Activated CD4-positive, alpha-beta T cell treated with anti-CD3 and anti-CD28 coated beads for 36 hours (primary cell): Measurements from ENCODE around the gene FXYD6. TPM values are rescaled to one million over a fixed set of nuclear protein-coding genes. Genes with fewer than 3 reads are reported as not detected.
"Not testable (repeated sequence)": the region's sequence is repeated elsewhere in the genome, so short reads cannot be mapped to it uniquely, and the experiment has no call there.

ENCODE experiments used
- ATAC-seq: fragments of 200-7000 bp; cut with Tn5 transposase; one replicate; pipeline ENCODE4 v1.10.0; 2021; ENCODE audit warnings: mild to moderate bottlenecking, moderate library complexity
- CTCF ChIA-PET: fragments of 350-600 bp; sonication (Branson Sonifier 250); formaldehyde crosslinking; loops from one replicate; lab custom pipeline; 2021; ENCODE audit warnings: antibody characterized with exemption; lab: Charles Lee
- POLR2A ChIA-PET: fragments of 350-600 bp; sonication (Branson Sonifier 250); formaldehyde crosslinking; loops from one replicate; lab custom pipeline; 2021; ENCODE audit warnings: antibody characterized with exemption, inconsistent platforms; lab: Charles Lee
- DNase-seq: peaks from one replicate; pipeline ENCODE4 v3.0.0-alpha.2; 2020
- H3K27ac Mint-ChIP-seq: one replicate; pipeline ENCODE4 v1.8.0; 2021; ENCODE audit warnings: mixed read lengths
- H3K27me3 Mint-ChIP-seq: one replicate; pipeline ENCODE4 v1.8.0; 2021; ENCODE audit warnings: mixed read lengths
- H3K36me3 Mint-ChIP-seq: one replicate; pipeline ENCODE4 v1.8.0; 2021; ENCODE audit warnings: low read depth, mixed read lengths
- H3K4me1 Mint-ChIP-seq: one replicate; pipeline ENCODE4 v1.8.0; 2021; ENCODE audit warnings: mixed read lengths
- H3K4me3 Mint-ChIP-seq: one replicate; pipeline ENCODE4 v1.8.0; 2021; ENCODE audit warnings: mild to moderate bottlenecking, moderate library complexity, mixed read lengths
- H3K9me3 Mint-ChIP-seq: one replicate; pipeline ENCODE4 v1.8.0; 2021; ENCODE audit warnings: low read depth, mixed read lengths
- intact Hi-C, 2 experiments: fragments of 100-400 bp; cut with DNase I in 1 of 2; cut with micrococcal nuclease in 1 of 2; formaldehyde crosslinking; loops; one replicate each; pipeline versions ENCODE4 v1.14.2 to v1.15.1; 2022 to 2024; cut with DNase I, micrococcal nuclease
- total RNA-seq, 2 experiments: library from RNA; stranded (reverse); gene quantifications; one replicate each; pipeline ENCODE4 v1.2.3, GENCODE V29; 2021

FXYD6 gene, protein sequence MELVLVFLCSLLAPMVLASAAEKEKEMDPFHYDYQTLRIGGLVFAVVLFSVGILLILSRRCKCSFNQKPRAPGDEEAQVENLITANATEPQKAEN
- total RNA-seq = under 1 TPM; 0.46 to 0.47 TPM

DNA sequence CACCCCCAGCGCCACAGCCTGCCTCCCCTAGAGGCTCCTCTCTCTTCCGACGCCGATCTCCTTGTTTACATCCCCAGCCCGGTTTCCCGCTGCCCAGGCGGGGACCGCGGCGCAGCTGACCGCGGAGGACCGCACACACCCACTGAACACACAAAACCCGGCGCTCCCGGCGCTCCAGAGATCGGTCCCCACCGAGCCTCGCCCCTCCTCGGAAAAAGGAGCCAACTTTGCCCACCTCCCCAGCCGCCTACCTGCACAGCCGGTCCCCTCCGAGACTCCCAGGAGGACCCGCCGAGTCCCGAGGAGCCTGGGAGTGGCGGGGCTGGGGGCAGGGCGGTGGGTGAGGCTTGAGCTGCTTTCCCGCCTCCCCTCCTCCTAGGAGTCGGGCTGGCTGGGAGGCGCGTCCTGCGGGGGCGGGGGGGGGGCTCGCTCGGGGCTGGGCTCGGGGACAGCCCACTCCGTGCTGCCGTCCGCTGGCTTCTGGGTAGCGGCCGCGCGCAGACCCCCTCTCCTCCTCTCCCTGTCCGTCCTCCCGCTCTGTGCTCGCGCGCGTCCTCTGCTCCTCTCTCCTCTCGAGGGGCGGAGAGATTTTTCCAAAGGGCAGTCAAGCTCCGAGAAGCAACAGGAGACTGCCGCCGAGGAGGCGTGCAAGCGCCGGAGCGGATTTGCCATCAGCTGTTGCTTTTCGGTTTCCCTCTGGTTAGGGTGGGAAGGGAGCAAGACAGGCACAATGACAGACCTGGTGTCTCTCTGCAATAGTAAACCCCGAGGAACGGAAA, at the start of gene FXYD6:
FXYD6 (minus strand) TSS at position 318 of the 779 bp plus-strand sequence. CDS start 33,882 bp downstream, outside the sequence.
- CTCF ChIA-PET = interaction anchor here (0.6 to 1.6 kb wide), 9 partner anchors 10 to 1040 kb away, joined by 3 to 8 read pairs (median 3); no protein-coding TSS in a partner anchor
- peak within 1 kb of the TSS; percentile 69 for H3K4me3 Mint-ChIP-seq
- H3K27ac Mint-ChIP-seq = peak within 1 kb of the TSS; percentile 26
- DNase-seq (peak; percentile 24), ATAC-seq (no peak)
- intact Hi-C loops = no loop called here
- H3K36me3 Mint-ChIP-seq = no peaks in the 10 kb centered on the region
- peaks cover 47% of the 10 kb centered on the region for H3K27me3 Mint-ChIP-seq
- POLR2A ChIA-PET = no interaction called here
- H3K4me1 Mint-ChIP-seq = peaks cover 30% of the 10 kb centered on the region
- H3K9me3 Mint-ChIP-seq = no peaks in the 10 kb centered on the region

DNA sequence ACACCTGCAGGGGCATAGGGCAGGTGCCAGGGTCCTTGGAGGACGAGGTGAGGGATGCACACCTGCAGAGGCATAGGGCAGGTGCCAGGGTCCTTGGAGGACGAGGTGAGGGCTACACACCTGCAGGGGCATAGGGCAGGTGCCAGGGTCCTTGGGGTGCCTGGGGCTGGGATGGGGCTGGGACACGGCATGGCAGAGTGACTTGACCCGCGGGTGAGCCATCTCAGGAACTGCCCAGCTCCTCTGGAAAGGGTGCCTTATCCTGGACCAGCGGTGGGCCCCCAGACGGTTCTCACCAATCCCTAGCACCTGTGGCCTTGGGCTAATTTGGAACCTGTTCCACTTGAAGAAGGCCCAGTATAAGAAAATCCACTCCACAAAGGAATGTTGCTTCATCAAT, 49.7 kb upstream of the FXYD6 start:
- intact Hi-C loops, H3K4me3 Mint-ChIP-seq, H3K27me3 Mint-ChIP-seq, H3K36me3 Mint-ChIP-seq, DNase-seq, POLR2A ChIA-PET, H3K9me3 Mint-ChIP-seq, ATAC-seq, H3K27ac Mint-ChIP-seq: not testable (repeated sequence)
- CTCF ChIA-PET = interaction anchor here (0.5 to 0.6 kb wide), 2 partner anchors 14 to 773 kb away, joined by 3 to 4 read pairs; no protein-coding TSS in a partner anchor
- H3K4me1 Mint-ChIP-seq = peaks cover 32% of the 10 kb centered on the region

DNA sequence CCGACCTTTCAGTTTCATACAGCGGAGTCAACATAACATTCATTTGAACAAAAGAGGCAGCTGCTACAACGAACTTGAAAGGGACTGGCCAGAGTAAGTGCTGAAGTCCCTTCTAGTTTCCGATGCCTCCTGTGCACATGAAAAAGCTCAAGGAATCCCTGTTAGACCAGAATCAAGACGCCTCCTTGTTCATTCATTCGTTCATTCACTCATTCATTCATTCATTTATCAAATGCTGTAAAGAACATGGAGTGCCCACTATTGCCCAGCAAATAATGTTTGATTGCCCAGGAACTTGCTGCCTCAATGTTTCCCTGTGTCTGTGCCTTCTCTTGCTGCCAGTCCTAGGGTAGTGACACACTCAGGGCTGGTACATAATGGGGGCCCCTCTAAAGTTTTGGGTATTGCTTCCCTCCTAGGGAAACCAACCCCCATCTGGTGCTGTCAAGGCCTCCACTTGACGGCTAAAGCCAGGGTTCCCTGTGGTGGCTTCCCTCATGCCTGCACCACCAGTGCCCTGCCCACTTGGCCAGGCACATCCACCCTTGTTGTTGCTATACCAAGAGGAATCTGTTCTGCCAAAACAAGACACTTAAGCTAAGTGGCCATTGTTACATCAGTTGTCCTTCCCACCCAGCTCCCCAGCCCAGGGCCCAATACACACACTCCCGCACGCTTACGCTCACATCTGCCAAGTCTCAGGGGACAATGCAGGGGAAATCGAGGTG, 48.9 kb upstream of the FXYD6 start:
- Mint-ChIP-seq H3K9me3 (no peaks in the 10 kb centered on the region), H3K27me3 (no peaks in the 10 kb centered on the region), H3K36me3 (no peaks in the 10 kb centered on the region), H3K27ac (no peak overlapping the region), H3K4me1 (peaks cover 24% of the 10 kb centered on the region), H3K4me3 (no peak overlapping the region)
- intact Hi-C loops = no loop called here
- ATAC-seq (no peak), DNase-seq (no peak)
- POLR2A ChIA-PET = no interaction called here
- CTCF ChIA-PET = interaction anchor here (0.6 to 2.6 kb wide), 3 partner anchors 21 to 774 kb away, joined by 3 to 6 read pairs (median 4); no protein-coding TSS in a partner anchor

DNA sequence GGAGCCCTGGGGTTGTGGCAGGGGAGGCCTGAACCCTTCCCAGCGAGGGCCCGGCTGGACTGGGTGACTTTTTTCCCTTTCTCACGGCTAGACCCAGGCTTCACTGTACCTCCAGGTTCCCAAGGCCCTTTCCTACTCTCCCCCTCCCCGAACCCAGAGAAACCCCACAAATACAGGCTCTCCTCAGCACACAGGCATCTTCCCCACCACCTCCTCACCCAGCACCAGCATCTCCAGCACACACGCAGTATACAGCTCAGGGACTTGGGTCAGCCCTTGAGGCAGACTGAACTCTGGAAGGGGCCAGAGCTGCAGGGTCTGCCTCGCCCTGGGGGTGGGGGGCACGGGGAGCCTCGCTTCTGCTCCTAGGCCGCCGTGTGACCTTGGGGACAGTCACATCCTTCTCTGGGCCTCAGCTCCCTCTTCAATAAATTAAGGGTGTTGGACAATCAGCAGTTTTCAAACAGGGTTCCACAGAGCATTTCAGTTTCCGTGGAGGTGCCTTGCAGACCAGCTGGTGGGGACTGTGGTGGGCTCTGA, 48.2 kb upstream of the FXYD6 start:
- Mint-ChIP-seq H3K27me3 (no peaks in the 10 kb centered on the region), H3K4me1 (peaks cover 23% of the 10 kb centered on the region)

DNA sequence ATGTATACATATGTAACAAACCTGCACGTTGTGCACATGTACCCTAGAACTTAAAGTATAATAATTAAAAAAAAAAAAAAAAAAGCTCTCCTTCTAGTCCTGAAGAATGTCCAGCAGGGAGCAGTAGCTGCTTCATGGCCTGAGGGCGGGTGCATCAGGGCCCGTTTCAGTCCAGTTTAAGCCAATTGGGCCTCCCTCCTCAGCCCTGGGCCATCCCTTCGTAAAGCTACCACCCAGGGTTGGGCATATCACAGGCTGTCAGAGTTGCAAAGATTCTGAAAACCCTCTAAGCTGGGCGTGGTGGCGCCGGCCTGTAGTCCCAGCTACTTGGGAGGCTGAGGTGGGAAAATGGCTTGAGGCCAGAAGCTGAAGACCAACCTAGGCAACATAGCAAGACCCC, 47.3 kb upstream of the FXYD6 start:
- ATAC-seq (no peak), DNase-seq (no peak)
- Mint-ChIP-seq H3K4me1 (peaks cover 20% of the 10 kb centered on the region), H3K9me3 (no peaks in the 10 kb centered on the region), H3K36me3 (no peaks in the 10 kb centered on the region), H3K27ac (no peak overlapping the region), H3K27me3 (no peaks in the 10 kb centered on the region), H3K4me3 (no peak overlapping the region)
- POLR2A ChIA-PET = no interaction called here
- CTCF ChIA-PET = interaction anchor here (0.6 to 2.6 kb wide), 4 partner anchors 8 to 130 kb away, joined by 3 to 6 read pairs (median 3); no protein-coding TSS in a partner anchor
- intact Hi-C loops = no loop called here

More for the DNA sequence above, 48.2 kb upstream of the FXYD6 start:
- Mint-ChIP-seq H3K9me3 (no peaks in the 10 kb centered on the region), H3K36me3 (no peaks in the 10 kb centered on the region), H3K27ac (no peak overlapping the region), H3K4me3 (no peak overlapping the region)
- DNase-seq = no peak
- POLR2A ChIA-PET = no interaction called here
- CTCF ChIA-PET = interaction anchor here (0.6 to 2.6 kb wide), 3 partner anchors 22 to 243 kb away, joined by 3 to 6 read pairs (median 4); no protein-coding TSS in a partner anchor
- no peak for ATAC-seq
- intact Hi-C loops = no loop called here

DNA sequence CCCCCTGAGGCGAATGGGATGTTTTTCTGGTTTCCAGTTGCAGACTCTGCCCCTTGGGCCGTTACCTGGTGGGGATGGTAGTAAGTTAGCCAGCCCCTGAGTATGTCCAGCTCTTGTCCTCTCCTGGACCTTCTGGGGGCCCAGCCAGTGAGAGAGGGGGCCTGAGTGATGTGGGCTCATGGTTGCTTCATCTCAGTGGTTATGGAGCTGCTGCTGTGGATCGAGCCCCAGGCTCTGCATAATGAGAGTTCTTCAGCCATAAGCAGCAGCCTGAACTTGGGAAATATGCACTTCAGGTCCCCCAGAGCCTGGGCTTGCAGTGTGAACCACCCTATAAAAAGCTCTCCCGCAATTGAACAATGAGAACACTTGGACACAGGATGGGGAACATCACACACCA, 46.8 kb upstream of the FXYD6 start:
- ChIA-PET POLR2A (no interaction called here), CTCF (interaction anchor here (1.1 to 2.6 kb wide), 2 partner anchors 9 to 23 kb away, joined by 3 to 6 read pairs; no protein-coding TSS in a partner anchor)
- Mint-ChIP-seq H3K9me3 (no peaks in the 10 kb centered on the region), H3K4me3 (no peak overlapping the region), H3K36me3 (no peaks in the 10 kb centered on the region), H3K27ac (no peak overlapping the region), H3K27me3 (no peaks in the 10 kb centered on the region), H3K4me1 (peaks cover 15% of the 10 kb centered on the region)
- no peak for ATAC-seq
- DNase-seq = no peak
- intact Hi-C loops = no loop called here

DNA sequence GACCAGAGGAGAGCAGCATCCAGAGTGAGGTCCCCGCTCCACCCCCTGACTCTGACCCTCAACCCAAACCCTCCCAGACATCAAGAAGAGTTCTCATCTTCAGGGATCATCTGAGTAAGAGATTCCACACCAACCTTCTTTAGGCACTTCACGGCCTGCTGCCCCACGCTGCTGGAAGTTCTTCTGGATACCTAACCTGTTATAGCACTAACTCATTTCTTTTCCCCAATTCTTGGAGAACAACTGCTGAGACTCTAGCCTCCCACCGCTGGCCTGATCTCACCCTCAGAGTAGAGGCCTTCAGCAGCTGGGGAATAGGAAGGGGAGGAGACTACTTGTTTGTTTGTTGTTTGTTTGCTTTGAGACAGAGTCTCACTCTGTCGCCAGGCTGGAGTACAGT, 45.4 kb upstream of the FXYD6 start:
- intact Hi-C loops = no loop called here
- CTCF ChIA-PET = interaction anchor here (1.0 to 4.6 kb wide), 2 partner anchors 25 to 77 kb away, joined by 3 to 22 read pairs; no protein-coding TSS in a partner anchor
- DNase-seq (no peak), ATAC-seq (no peak)
- Mint-ChIP-seq H3K9me3 (no peaks in the 10 kb centered on the region), H3K4me3 (no peak overlapping the region), H3K4me1 (peaks cover 11% of the 10 kb centered on the region), H3K27ac (no peak overlapping the region), H3K36me3 (no peaks in the 10 kb centered on the region), H3K27me3 (no peaks in the 10 kb centered on the region)
- POLR2A ChIA-PET = no interaction called here

DNA sequence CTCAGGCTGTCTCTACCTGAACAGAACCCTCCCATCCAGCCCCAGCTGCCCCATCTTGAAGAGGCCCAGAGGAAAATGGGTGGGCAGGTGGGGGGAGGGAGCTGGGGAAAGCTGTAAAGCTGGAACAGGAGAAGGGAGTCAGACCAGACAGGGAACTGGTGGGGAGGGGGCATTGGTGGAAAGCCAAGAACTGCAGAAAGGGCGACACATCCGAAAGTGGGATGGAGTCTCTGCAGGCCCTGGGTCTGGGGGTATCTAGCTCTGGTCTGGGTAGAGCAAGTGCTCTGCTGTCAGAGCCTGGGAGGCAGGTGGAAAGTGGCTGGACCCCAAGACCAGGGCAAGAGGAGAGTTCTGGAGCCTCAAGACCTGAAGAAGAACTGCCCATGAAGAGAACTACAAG, 45.0 kb upstream of the FXYD6 start:
- DNase-seq (no peak), ATAC-seq (no peak)
- no peak overlapping the region for H3K27ac Mint-ChIP-seq
- no peaks in the 10 kb centered on the region for H3K36me3 Mint-ChIP-seq
- no peak overlapping the region for H3K4me3 Mint-ChIP-seq
- H3K27me3 Mint-ChIP-seq = no peaks in the 10 kb centered on the region
- peaks cover 11% of the 10 kb centered on the region for H3K4me1 Mint-ChIP-seq
- no peaks in the 10 kb centered on the region for H3K9me3 Mint-ChIP-seq
- CTCF ChIA-PET = interaction anchor here (0.7 to 4.6 kb wide), 4 partner anchors 10 to 87 kb away, joined by 3 to 22 read pairs (median 3); no protein-coding TSS in a partner anchor
- intact Hi-C loops = no loop called here
- POLR2A ChIA-PET = no interaction called here

DNA sequence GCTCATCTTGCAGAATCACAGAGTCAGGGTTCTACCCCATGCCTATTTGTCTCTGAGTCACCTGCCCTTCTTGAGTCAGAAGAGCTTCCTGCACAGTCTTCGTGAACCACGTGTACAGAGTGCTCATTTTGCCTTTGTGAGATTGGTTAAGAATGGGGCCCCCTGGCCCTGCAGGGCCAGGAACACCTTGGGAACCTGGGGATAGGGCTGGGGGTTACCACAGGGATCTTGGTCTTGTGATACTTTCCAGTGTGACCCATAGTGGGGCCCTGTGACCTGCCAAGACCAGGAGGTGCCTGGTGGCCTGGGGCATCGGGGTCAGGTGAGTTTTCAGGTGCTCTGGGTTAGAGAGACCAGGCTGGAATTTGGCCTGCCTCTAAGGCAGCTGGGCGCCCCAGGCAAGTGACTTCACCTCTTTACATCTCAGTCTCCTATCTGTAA, 43.3 kb upstream of the FXYD6 start:
- ATAC-seq = peak; percentile 100
- intact Hi-C loops = no loop called here
- no peaks in the 10 kb centered on the region for H3K36me3 Mint-ChIP-seq
- no peaks in the 10 kb centered on the region for H3K9me3 Mint-ChIP-seq
- POLR2A ChIA-PET = no interaction called here
- no peaks in the 10 kb centered on the region for H3K27me3 Mint-ChIP-seq
- peak overlapping the region; percentile 33 for H3K27ac Mint-ChIP-seq
- no peak overlapping the region for H3K4me3 Mint-ChIP-seq
- peaks cover 11% of the 10 kb centered on the region for H3K4me1 Mint-ChIP-seq
- DNase-seq = peak; percentile 49
- CTCF ChIA-PET = interaction anchor here (0.5 to 4.6 kb wide), 9 partner anchors 8 to 114 kb away, joined by 3 to 22 read pairs (median 3); no protein-coding TSS in a partner anchor

DNA sequence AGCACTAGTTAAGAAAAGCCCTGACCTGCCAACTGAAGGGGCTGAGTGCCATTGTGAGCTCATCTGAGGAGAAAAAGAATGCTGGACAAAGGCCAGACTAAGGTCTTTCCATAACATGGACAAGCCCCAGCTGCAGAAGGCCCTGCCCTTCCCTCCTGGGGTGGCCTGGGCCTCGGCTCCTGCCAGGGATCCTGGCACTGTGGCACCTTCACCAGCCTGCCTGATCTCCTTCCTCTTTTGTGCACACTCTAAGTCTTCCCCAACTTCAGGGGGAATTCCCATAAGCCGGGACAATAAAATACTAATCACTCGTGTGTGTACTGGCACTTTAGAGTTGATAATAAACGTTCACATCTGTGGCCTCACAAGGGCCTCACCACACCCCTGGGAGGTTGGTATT, 42.9 kb upstream of the FXYD6 start:
- intact Hi-C loops = no loop called here
- CTCF ChIA-PET = interaction anchor here (0.5 to 4.6 kb wide), 10 partner anchors 9 to 113 kb away, joined by 3 to 22 read pairs (median 3); no protein-coding TSS in a partner anchor
- peaks cover 11% of the 10 kb centered on the region for H3K4me1 Mint-ChIP-seq
- POLR2A ChIA-PET = no interaction called here
- peak; percentile 59 for ATAC-seq
- H3K9me3 Mint-ChIP-seq = no peaks in the 10 kb centered on the region
- DNase-seq = no peak
- no peaks in the 10 kb centered on the region for H3K27me3 Mint-ChIP-seq
- H3K27ac Mint-ChIP-seq = peak overlapping the region; percentile 33
- no peaks in the 10 kb centered on the region for H3K36me3 Mint-ChIP-seq
- no peak overlapping the region for H3K4me3 Mint-ChIP-seq
